Keratinocyte (primary cell): ENCODE measurements around the gene CLEC6A.

Experiments
- EZH2 ChIP-seq: IDR thresholded peaks from one replicate; pipeline ENCODE4 v1.6.1; 2012; ENCODE audit warnings: inconsistent platforms, mild to moderate bottlenecking, low read length, moderate library complexity
- TF ChIP-seq, protein P1 (sequence below), 3 experiments: IDR thresholded peaks in 1 of 3; conservative IDR thresholded peaks in 1 of 3; optimal IDR thresholded peaks in 1 of 3; 2 replicates in 2 of 3; 3 replicates in 1 of 3; pipeline versions ENCODE3 to v1.5.1; 2011; ENCODE audit warnings: low read length in 3 of 3, mild to moderate bottlenecking in 3 of 3, moderate library complexity in 2 of 3, control low read depth in 1 of 3, inconsistent platforms in 1 of 3; ENCODE audit not compliant: insufficient read depth in 2 of 3; ENCODE audit errors: extremely low read depth in 1 of 3

DNA sequence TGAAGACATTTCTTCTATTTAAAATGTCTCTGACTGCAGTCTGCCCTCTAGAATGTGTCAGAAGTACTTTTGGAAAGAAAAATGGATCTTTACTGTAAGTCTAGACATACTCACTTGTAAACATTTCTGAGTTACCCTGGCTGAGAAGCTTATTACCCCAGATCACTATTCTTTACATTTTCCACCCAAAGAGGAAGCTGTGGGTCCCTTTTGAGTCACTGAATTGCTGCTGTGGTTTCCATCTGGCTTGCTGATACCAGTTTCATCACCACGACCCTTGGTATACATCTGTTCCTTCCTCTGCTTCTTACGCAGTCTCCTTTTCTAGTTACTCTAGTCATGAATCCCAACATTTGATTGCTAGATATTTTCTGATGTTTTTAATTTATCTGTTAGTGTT lies 37.3 kb downstream of the CLEC6A start:
- TF ChIP-seq, protein P1, sequence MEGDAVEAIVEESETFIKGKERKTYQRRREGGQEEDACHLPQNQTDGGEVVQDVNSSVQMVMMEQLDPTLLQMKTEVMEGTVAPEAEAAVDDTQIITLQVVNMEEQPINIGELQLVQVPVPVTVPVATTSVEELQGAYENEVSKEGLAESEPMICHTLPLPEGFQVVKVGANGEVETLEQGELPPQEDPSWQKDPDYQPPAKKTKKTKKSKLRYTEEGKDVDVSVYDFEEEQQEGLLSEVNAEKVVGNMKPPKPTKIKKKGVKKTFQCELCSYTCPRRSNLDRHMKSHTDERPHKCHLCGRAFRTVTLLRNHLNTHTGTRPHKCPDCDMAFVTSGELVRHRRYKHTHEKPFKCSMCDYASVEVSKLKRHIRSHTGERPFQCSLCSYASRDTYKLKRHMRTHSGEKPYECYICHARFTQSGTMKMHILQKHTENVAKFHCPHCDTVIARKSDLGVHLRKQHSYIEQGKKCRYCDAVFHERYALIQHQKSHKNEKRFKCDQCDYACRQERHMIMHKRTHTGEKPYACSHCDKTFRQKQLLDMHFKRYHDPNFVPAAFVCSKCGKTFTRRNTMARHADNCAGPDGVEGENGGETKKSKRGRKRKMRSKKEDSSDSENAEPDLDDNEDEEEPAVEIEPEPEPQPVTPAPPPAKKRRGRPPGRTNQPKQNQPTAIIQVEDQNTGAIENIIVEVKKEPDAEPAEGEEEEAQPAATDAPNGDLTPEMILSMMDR (optimal IDR thresholded peaks at IDR 0.05 in 1 of 3, IDR thresholded peaks at IDR 0.05 in 1 of 3, conservative IDR thresholded peaks at IDR 0.05 in 1 of 3; ENCODE audit: extremely low read depth in 1 of 3, insufficient read depth in 2 of 3, low read length in 3 of 3), result no peak
- no peak for TF ChIP-seq EZH2
